22Rv1 (cell line): ENCODE data around the gene SETX.

Experiments used
- H3K27ac ChIP-seq: fragments of 450-650 bp; 2 replicates; pipeline ENCODE4 v1.5.1; 2017
- CTCF ChIP-seq: fragments of 450-650 bp; IDR thresholded peaks from 2 replicates; pipeline ENCODE4 v1.5.1; 2017; ENCODE audit warnings: mild to moderate bottlenecking
- ZFX ChIP-seq: fragments of 450-650 bp; IDR thresholded peaks from 2 replicates; pipeline ENCODE4 v1.6.1; 2017; ENCODE audit warnings: antibody characterized with exemption, borderline replicate concordance

Gene SETX

GRCh38 chr9:132239518-132239917 is 115.3 kb downstream of the SETX start:
- no peak for TF ChIP-seq CTCF
- no peak for TF ChIP-seq ZFX

GRCh38 chr9:132238992-132239391 is 115.8 kb downstream of the SETX start:
- no peak overlapping the region for H3K27ac ChIP-seq
- TF ChIP-seq CTCF (no peak), ZFX (no peak)

More at GRCh38 chr9:132239518-132239917, 115.3 kb downstream of the SETX start:
- H3K27ac ChIP-seq: no peak overlapping the region

GRCh38 chr9:132238026-132238972 is 116.5 kb downstream of the SETX start:
- TF ChIP-seq ZFX (no peak), CTCF (no peak)
- H3K27ac ChIP-seq: no peak overlapping the region

GRCh38 chr9:132237481-132237880 is 117.3 kb downstream of the SETX start:
- no peak overlapping the region for H3K27ac ChIP-seq
- TF ChIP-seq CTCF: no peak
- no peak for TF ChIP-seq ZFX

GRCh38 chr9:132236662-132237311 is 118.0 kb downstream of the SETX start:
- TF ChIP-seq ZFX (no peak), CTCF (peak; percentile 68)
- no peak overlapping the region for H3K27ac ChIP-seq

GRCh38 chr9:132235894-132236661 is 118.7 kb downstream of the SETX start:
- TF ChIP-seq CTCF (peak; percentile 96), ZFX (no peak)
- no peak overlapping the region for H3K27ac ChIP-seq
